ENCODE measurements around the gene SCYGR5. TPM values are rescaled to one million over a fixed set of nuclear protein-coding genes. Genes with fewer than 3 reads are reported as not detected.
"Not testable (repeated sequence)": the region's sequence is repeated elsewhere in the genome, so short reads cannot be mapped to it uniquely, and the experiment has no call there.

Gene SCYGR5
- not detected for total RNA-seq

- not testable (repeated sequence) for DNase-seq
Observed at GRCh38 chr2:227666631-227667170, at the start of gene SCYGR5. SCYGR5 (plus strand) TSS chr2:227666804; CDS start chr2:227666804, 0 bp downstream.

DNA sequence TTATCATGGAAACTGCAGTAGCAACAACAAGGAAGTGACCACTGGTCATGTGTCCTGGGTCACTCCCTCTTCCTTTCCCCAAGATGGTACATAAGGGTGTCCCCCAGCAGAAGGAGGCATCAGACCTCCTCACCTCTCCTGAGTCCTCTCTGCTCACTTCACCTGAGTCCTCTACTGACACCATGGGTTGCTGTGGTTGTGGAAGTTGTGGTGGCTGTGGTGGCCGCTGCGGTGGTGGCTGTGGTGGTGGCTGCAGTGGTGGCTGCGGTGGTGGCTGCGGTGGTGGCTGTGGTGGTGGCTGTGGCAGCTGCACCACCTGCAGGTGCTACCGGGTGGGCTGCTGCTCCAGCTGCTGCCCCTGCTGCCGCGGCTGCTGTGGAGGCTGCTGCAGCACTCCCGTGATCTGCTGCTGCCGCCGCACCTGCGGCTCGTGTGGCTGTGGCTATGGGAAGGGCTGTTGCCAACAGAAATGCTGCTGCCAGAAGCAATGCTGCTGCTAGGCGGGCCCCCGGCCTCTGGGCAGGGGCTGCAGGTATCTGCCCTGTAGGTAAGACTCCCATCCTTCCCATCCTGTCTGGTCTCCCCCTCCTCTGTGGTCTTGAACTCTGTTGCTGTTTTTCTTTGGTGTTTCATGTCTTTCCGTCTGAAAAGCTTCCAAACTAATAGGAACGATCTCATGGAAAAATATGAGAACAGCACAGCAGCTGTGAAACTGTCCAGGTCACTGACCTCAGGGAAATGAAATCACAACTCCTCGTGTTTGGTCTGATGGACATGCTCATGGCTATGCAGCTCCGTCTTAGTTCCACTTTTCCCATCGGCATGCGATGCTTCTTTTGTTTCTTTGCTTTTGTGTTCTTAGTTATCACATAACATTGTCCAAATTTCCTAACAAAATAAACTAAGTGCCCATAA is 49.0 kb upstream of the SCYGR5 start, which contains the start of gene SCYGR4:
Gene SCYGR4, plus strand, starts transcription at position 183 of the 915 bp plus-strand sequence. Its CDS starts 0 bp downstream, at position 183.
- no peak for DNase-seq

- DNase-seq, result no peak
Observed at GRCh38 chr2:227623226-227623625, 43.4 kb upstream of the SCYGR5 start.

DNA sequence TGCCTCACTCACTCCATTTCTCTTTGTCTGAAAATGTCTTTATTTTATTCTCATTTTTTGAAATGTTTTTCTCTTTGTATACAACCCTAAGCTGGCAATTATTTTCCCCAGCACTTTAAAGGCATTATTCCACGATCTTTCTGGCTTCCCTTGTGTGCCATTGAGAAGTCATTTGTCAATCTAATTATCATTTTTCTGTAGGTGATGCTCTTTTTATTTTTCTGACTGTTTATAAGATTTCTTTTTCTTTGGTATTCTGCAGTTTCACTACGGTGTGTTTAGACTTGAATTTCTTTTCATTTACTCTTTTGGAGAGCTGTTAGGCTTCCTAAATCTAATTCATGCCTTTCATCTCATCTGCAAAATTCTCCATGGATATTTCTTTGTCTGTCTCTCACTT is 41.2 kb upstream of the SCYGR5 start:
- no peak for DNase-seq

- no peak for DNase-seq
Observed at GRCh38 chr2:227626580-227627151, 39.9 kb upstream of the SCYGR5 start.

DNA sequence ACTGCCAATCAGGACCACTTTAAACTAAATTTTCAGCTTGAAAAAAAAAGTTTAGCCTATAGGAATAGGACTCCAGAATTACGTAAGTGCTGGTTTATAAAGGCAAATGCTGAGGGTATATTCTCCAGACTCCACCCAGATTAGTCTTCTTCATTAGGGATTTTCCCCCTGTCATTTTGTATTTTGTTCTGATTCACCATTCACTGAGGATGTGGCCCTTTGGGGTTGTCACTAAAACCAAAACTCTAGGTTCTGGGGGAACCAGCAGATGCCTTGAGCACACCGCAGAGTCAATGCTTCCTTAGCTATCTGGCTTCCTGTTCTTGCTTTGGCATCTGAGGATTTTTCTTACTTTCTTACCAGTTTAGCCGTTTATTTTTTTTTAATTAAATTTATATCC is 38.8 kb upstream of the SCYGR5 start:
- no peak for DNase-seq

DNA sequence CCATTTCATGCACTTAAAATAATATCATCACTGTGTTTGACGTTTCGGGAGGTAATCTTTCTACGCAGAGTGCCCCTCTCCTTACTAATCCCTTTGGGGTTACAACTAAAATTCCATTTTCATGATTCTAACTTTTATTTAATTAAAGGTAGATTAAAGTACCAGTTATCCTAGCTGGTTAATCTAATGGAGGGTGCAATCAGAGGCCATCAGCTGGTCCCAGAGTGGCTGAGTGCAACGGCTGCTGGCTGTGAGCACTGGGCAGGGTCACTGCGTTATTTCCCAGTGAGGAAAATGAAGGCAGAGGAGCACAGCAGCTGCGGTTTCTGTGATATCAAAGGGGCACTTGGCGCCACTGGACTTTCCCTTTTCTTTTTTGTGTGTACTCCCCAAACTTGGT is 37.2 kb upstream of the SCYGR5 start:
- DNase-seq, result no peak

DNA sequence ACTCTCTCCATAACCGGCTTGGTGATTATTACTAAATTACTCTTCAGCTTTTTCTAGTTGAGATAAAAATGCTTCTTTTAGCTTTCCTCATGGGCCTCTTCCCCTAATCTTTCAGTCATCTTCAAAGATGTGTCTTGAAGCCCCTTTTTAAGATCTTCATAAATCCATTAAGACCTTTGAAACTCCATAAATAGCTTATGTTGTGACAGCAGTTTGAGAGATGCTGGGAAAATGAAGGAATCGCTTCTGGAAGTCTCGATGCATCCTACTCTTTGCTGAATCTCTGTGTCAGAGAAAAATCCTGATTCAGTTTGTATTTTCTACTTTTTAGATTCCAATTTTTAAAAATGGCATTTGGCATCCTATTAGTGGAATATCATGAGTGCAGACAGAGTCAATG is 36.3 kb upstream of the SCYGR5 start:
- DNase-seq, result no peak

GRCh38 chr2:227632827-227633226 is 33.8 kb upstream of the SCYGR5 start:
- DNase-seq, result no peak

- no peak for DNase-seq
Observed at GRCh38 chr2:227634201-227634600, 32.4 kb upstream of the SCYGR5 start.

GRCh38 chr2:227642656-227643055 is 23.9 kb upstream of the SCYGR5 start:
- no peak for DNase-seq

DNA sequence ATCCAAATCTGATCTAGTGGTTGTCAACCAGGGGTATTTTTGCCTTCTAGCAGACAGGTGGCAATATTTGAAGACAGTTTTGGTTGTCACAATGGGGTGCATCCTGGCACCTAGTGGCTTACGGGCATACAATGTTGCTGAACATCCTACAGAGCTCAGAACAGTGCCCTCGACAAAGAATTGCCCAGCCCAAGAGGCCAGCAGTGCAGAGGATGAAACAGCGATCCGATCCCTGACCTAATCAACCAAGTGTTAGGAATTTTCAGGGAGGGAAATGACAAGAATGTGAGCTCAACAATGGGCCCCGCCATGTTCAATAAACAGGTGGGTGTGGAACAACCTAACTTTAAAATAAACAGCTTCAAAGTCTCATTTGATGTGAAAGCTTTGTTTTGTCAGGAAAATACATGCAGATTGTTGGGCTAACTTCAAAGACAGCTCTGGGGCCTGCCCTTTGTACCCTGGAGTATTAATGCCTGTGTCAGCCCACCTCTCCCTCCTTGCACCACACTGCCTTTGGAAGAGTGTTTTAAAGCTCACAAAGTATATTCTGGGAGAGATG is 22.5 kb upstream of the SCYGR5 start:
- no peak for DNase-seq

GRCh38 chr2:227653419-227653818 is 13.2 kb upstream of the SCYGR5 start:
- no peak for DNase-seq

DNA sequence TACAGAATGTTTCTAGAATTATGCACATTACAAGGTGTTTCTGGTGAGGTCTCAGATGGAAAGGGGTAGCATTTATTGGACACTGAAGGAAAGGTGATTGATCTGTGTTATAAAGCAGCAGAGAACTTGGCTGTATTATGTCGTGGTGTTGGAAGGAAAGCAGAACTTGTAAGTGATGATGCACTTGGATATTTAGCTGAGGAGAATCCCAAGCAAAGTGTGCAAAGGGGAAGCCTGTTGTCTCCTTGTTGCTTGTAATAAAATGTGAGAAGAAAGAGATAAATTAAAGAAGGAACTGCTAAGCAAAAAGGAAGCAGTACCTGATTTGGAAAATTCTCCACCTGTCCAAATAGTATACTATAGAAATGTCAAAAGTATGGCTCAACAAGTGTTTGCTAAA is 12.2 kb upstream of the SCYGR5 start:
- DNase-seq, result no peak

GRCh38 chr2:227655454-227655853 is 11.2 kb upstream of the SCYGR5 start:
- no peak for DNase-seq

- no peak for DNase-seq
Observed at GRCh38 chr2:227657199-227657845, 9.3 kb upstream of the SCYGR5 start.

DNA sequence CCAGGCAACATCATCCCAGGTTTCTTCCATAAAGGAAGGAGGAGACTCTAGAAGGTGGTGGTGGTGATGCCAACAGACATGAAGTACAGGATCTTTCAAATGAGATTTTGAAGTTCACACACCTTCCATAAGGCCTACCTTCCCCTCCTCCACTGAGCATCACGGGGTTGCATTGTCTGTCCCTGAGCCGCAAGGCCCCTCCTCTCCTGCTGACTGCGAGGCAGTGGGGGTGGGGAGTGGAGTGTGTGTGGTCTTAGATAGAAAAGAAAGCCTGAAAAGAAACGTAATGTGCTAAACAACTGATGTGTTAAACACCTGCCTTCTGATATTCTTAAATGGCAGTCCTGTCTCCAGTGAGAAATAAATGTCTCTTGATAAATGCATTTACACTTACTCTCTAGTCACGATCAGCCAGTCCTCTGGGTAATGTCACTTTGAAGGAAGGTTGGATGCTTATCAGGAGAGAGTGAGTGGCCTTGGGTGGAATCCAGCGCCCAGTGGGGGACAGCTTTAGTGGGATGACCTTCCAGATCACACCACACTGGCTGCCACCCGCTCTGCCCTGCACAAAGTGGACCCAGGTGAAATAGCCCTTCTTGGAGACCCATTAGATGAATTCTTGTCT is 5.5 kb upstream of the SCYGR5 start:
- DNase-seq, result no peak

- no peak for DNase-seq
Observed at GRCh38 chr2:227661827-227662226, 4.8 kb upstream of the SCYGR5 start.

DNA sequence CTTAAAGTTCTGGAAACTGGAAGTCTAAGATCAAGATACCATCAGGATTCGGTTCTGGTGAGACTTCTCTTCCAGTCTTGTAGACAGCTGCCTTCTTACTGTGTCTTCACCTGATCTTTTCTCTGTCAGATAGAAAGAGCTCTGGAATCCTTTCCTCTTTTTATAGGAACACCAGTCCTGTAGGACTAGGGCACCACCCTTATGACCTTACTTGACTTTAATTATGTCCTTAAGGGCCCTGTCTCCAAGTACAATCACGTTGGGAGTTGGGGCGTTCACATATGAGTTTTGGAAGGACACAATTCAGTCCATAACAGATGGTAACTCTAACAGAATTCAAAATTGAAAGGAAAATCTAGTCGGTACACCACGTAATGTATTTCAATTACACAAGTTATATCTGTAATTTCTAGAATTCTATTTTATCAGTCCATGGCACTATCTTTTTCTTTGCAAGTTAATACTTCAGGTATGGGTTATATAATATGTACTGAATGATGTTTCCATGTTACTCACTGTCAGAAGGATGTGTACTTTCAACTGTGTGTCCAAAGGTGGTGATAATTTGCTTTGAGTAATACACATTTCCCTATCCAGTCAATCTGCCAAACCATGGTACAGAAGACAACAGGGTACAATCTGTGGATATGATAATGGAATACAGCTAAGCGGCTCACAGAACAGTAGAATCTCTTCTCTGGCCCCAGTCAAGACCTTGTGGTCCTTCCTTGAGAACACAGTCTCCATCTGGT is 1.2 kb upstream of the SCYGR5 start:
- no peak for DNase-seq

GRCh38 chr2:227671170-227671905 is 4.7 kb downstream of the SCYGR5 start:
- no peak for DNase-seq

DNA sequence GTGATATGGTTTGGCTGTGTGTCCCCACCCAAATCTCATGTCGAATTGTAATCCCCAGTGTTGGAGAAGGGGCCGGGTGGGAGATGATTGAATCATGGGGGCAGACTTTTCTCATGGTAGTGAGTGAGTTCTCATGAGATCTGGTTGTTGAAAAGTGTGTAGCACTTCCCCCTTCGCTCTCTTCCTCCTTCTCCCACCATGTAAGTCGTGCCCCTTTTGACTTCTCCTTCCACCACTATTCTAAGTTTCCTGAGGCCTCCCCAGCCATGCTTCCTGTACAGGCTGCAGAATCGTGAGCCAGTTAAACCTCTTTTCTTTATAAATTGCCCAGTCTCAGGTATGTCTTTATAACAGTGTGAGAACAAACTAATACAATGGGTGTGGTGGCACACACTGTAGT is 7.0 kb downstream of the SCYGR5 start:
- not testable (repeated sequence) for DNase-seq

Data from skin of body (tissue), 2 donors.